Activated CD4-positive, alpha-beta T cell treated with anti-CD3 and anti-CD28 coated beads, Interleukin-2, amount 10 ng/mL, durations not matched to agents 7 days and 5 days (primary cell): ENCODE measurements around the gene RCOR1. TPM values are rescaled to one million over a fixed set of nuclear protein-coding genes. Genes with fewer than 3 reads are reported as not detected.
"Not testable (repeated sequence)": the region's sequence is repeated elsewhere in the genome, so short reads cannot be mapped to it uniquely, and the experiment has no call there.

Source experiments
- CTCF ChIA-PET: fragments of 350-600 bp; sonication (Branson Sonifier 250); formaldehyde crosslinking; loops from one replicate; lab custom pipeline; 2021; ENCODE audit warnings: antibody characterized with exemption; lab: Charles Lee
- POLR2A ChIA-PET: fragments of 350-600 bp; sonication (Branson Sonifier 250); formaldehyde crosslinking; loops from one replicate; lab custom pipeline; 2021; ENCODE audit warnings: antibody characterized with exemption; lab: Charles Lee
- DNase-seq: peaks from one replicate; pipeline ENCODE4 v3.0.0-alpha.2; 2020
- H3K27ac Mint-ChIP-seq: one replicate; pipeline ENCODE4 v1.8.0; 2021; ENCODE audit warnings: mild to moderate bottlenecking, moderate library complexity, mixed read lengths
- H3K27me3 Mint-ChIP-seq: one replicate; pipeline ENCODE4 v1.8.0; 2021; ENCODE audit warnings: mixed read lengths
- H3K36me3 Mint-ChIP-seq: one replicate; pipeline ENCODE4 v1.8.0; 2021; ENCODE audit warnings: low read depth, mixed read lengths
- H3K4me1 Mint-ChIP-seq: one replicate; pipeline ENCODE4 v1.8.0; 2021; ENCODE audit warnings: mixed read lengths
- H3K4me3 Mint-ChIP-seq: one replicate; pipeline ENCODE4 v1.8.0; 2021; ENCODE audit warnings: mild to moderate bottlenecking, moderate library complexity, mixed read lengths
- H3K9me3 Mint-ChIP-seq: one replicate; pipeline ENCODE4 v1.8.0; 2021; ENCODE audit warnings: mixed read lengths
- total RNA-seq, 2 experiments: library from RNA; stranded (reverse); gene quantifications; one replicate each; pipeline ENCODE4 v1.2.3, GENCODE V29; 2021

The RCOR1 gene
- total RNA-seq, 2 experiments from 2014 or later, result 21.7 to 23.7 TPM

DNA sequence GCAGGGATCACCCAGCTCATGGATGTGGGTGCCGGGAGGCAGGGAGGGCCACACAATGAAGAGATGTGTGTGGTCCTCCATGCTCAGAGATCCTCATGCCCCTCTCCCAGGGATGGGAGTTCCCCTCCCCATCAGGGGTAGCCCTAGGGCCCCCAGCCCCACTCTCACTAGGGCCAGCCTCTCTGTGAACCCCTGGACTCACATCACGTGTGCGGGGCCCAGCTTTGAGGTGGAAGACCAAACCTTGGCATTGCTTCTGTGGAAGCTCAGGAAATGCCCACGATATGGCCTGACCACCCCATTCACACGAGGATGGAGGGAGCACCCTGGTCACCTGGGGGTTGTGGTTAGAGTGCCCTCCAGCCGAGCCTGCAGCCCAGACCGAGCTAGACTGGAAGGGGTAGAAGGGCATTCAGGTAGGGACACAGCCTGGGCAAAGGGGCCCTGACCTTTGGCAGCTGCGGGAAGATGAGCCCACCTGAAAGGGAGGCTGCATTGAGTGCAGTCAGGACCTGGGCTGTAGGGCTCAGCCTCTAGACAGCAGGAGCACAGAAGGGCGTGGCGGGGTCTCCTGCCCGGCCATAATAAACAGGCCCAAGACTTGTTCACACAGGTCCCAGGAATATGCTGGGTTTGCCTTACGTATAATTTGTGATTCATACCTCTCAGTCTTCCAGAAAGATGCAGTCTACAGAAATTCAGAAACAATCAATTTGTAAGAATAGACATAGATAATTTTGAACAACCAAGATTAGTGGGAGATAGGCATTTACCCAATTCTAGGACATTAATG, 34.8 kb upstream of the RCOR1 start:
- Mint-ChIP-seq H3K4me1 (peaks cover 5% of the 10 kb centered on the region), H3K27ac (no peak overlapping the region), H3K36me3 (no peaks in the 10 kb centered on the region), H3K4me3 (no peak overlapping the region), H3K27me3 (no peaks in the 10 kb centered on the region), H3K9me3 (no peaks in the 10 kb centered on the region)
- CTCF ChIA-PET, result interaction anchor here (0.7 to 2.1 kb wide), 3 partner anchors 12 to 241 kb away, joined by 3 to 10 read pairs (median 4); no protein-coding TSS in a partner anchor
- POLR2A ChIA-PET, result no interaction called here
- DNase-seq, result no peak

DNA sequence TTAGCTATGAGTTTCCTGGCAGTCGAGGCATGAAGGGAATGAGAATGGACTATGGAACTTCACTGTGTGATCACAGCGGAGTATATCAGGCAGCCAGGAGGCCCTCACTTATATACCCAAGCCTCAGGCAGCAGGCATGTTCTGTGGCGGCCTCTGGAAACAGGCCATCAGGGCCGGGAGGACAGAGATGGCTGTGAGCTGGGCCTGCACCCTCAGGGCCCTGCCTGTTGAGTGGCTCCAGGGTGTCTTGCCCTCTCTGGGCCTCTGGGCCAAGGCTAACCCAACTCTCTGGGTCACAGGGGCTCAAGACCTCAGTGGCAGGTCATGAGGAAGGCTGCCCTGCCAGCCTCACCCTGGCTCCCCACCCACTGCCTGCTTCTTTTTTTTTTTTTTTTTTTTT, 33.9 kb upstream of the RCOR1 start:
- ChIA-PET CTCF (interaction anchor here (1.5 to 2.1 kb wide), 2 partner anchors 11 to 36 kb away, joined by 4 to 10 read pairs; no protein-coding TSS in a partner anchor), POLR2A (interaction anchor here (0.6 kb wide), 1 partner anchor 29 kb away, joined by 6 read pairs; no protein-coding TSS in a partner anchor)
- H3K27ac Mint-ChIP-seq, result no peak overlapping the region
- H3K4me3 Mint-ChIP-seq, result no peak overlapping the region
- H3K9me3 Mint-ChIP-seq, result no peaks in the 10 kb centered on the region
- no peaks in the 10 kb centered on the region for H3K27me3 Mint-ChIP-seq
- DNase-seq, result no peak
- H3K4me1 Mint-ChIP-seq, result peaks cover 5% of the 10 kb centered on the region
- H3K36me3 Mint-ChIP-seq, result no peaks in the 10 kb centered on the region

DNA sequence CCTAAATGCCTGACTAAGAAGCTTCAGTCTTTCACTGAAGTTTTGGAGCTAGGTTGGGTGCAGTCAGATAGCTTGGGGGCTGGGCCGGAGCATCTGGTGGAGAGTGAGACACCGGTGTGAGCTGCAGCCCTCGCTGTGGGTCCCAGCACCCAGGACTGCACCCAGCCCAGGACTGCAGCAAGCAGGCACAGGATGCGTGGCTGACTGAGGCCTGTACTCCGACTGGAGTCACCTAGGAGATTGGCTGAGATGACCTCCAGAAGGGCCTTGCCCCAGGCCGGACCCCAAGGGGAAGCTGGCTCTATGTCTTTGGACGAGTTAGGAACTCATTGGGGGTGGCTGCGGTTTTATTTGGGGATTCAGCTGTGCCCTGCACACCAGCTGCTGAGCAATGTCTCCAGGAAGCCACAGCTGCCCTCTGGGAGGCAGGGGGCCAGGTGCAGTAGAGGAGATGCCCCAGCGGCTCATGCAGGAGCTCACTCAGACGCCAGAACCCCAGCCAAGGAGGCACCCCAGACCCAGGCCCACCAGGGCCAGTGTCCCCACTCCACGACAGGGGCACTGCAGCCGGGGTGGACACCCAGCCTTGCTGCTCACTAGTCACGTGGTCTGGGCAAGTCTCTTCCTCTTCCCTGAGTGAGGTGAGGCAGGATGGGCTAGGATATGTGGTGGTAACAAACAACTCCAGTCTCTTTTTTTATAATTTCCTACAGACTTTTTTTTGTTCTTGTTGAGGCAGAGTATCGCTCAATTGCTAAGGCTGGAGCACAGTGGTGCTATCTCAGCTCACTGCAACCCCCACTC, 31.8 kb upstream of the RCOR1 start:
- ChIA-PET CTCF (interaction anchor here (1.0 to 1.4 kb wide), 4 partner anchors 11 to 252 kb away, joined by 3 to 4 read pairs (median 3); no protein-coding TSS in a partner anchor), POLR2A (no interaction called here)
- no peak overlapping the region for H3K4me3 Mint-ChIP-seq
- DNase-seq, result no peak
- H3K27ac Mint-ChIP-seq, result no peak overlapping the region
- no peaks in the 10 kb centered on the region for H3K36me3 Mint-ChIP-seq
- H3K4me1 Mint-ChIP-seq, result peaks cover 4% of the 10 kb centered on the region
- H3K27me3 Mint-ChIP-seq, result peaks cover 2% of the 10 kb centered on the region
- no peaks in the 10 kb centered on the region for H3K9me3 Mint-ChIP-seq

DNA sequence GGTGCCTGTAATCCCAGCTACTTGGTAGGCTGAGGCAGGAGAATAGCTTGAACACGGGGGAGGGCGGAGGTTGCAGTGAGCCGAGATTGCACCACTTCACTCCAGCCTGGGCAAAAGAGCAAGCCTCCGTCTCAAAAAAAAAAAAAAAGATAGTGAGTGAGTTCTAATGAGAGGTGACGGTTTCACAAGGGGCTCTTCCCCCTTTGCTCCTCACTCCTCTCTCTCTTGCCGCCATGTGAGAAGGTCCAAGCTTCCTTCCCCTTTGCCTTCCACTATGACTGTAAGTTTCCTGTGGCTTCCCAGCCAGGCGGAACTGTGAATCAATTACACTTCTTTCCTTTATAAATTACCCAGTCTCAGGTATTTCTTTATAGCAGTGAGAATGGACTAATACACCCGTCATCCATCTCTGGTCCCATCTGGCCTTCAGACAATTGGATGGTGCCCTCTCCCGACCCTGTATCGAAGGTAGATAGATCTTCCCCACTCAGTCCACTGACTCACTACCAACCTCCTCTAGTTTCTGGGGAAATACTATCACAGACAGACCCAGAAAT, 27.0 kb upstream of the RCOR1 start:
- DNase-seq, result no peak
- H3K27me3 Mint-ChIP-seq, result peaks cover 2% of the 10 kb centered on the region
- CTCF ChIA-PET, result interaction anchor here (0.6 to 1.6 kb wide), 3 partner anchors 9 to 966 kb away, joined by 3 to 6 read pairs (median 3); no protein-coding TSS in a partner anchor
- no peak overlapping the region for H3K27ac Mint-ChIP-seq
- POLR2A ChIA-PET, result no interaction called here
- no peaks in the 10 kb centered on the region for H3K36me3 Mint-ChIP-seq
- H3K9me3 Mint-ChIP-seq, result no peaks in the 10 kb centered on the region
- H3K4me1 Mint-ChIP-seq, result peaks cover 19% of the 10 kb centered on the region
- no peak overlapping the region for H3K4me3 Mint-ChIP-seq

DNA sequence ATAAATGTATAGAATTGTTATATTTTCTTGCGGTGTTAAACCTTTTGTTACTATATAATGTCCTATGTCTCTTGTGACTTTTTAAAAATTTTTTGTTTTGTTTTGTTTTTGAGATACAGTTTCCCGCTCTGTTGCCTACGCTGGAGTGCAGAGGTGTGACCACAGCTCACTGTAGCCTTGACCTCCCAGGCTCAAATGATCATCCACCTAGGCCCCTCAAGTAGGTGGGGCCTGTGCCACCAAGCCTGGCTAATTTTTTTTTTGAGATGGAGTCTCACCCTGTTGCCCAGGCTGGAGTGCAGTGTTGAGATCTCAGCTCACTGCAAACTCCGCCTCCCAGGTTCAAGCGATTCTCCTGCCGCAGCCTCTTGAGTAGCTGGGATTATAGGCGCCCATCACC, 26.5 kb upstream of the RCOR1 start:
- no peak overlapping the region for H3K27ac Mint-ChIP-seq
- no peak overlapping the region for H3K4me3 Mint-ChIP-seq
- no peak for DNase-seq
- peaks cover 2% of the 10 kb centered on the region for H3K27me3 Mint-ChIP-seq
- H3K36me3 Mint-ChIP-seq, result no peaks in the 10 kb centered on the region
- POLR2A ChIA-PET, result no interaction called here
- no peaks in the 10 kb centered on the region for H3K9me3 Mint-ChIP-seq
- CTCF ChIA-PET, result interaction anchor here (0.6 to 1.6 kb wide), 4 partner anchors 9 to 965 kb away, joined by 3 to 6 read pairs (median 3); no protein-coding TSS in a partner anchor
- H3K4me1 Mint-ChIP-seq, result peaks cover 18% of the 10 kb centered on the region

DNA sequence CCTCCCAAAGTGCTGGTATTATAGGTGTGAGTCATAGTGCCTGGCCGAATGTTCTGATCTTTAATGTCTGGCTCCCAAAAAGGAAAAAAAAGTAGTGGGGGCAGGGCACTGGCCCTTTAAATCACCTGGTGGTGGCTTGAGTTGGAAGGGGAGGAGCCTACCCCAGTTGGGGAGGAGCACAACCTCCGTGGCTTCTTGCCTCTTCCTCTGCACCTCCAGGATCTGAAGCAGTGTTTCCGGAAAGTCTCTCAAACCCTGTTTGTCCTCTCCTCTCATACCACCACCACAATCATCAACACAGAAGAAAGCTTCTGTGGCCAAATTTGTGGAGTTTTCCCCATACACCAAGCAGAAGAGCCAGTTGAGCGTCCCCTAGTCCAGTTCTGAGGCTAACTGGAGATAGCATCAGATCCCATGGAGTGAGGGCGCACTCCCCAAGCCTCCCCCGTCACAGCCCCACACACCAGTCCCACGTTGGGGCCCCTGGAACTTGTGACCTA, 24.3 kb upstream of the RCOR1 start:
- peak; percentile 42 for DNase-seq
- Mint-ChIP-seq H3K9me3 (no peaks in the 10 kb centered on the region), H3K4me3 (no peak overlapping the region), H3K36me3 (no peaks in the 10 kb centered on the region), H3K27me3 (peaks cover 2% of the 10 kb centered on the region), H3K27ac (peak overlapping the region; percentile 72), H3K4me1 (peaks cover 18% of the 10 kb centered on the region)
- POLR2A ChIA-PET, result no interaction called here
- CTCF ChIA-PET, result no interaction called here

DNA sequence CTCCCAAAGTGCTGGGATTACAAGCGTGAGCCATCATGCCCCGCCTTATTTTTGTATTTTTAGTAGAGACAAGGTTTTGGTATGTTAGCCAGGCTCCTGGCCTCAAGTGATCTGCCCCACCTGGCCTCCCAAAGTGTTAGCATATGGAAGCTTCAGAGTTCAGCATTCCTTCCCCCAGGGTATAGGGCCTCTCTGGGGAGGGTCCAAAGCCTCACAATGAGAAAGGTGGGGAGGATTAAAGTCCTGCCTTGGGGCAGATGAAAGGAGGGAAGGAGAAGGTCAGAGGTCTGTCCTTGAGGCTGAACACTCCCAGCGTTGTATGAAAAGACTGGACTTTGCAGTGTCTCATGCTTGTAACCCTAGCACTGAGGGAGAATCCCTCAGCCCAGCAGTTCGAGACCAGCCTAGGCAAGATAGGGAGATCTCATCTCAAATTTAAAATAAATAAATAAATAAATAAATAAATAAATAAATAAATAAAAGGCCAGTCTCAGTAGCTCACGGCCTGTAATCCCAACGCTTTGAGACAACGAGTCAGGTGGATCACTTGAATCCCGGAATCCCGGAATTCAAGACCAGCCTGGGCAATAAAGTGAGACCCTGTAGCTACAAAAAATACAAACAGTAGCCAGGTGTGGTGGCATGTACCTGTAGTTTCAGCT, 22.0 kb upstream of the RCOR1 start:
- CTCF ChIA-PET, result interaction anchor here (0.7 to 2.1 kb wide), 4 partner anchors 12 to 566 kb away, joined by 3 to 11 read pairs (median 4); no protein-coding TSS in a partner anchor
- H3K4me1 Mint-ChIP-seq, result peaks cover 19% of the 10 kb centered on the region
- H3K36me3 Mint-ChIP-seq, result no peaks in the 10 kb centered on the region
- no peaks in the 10 kb centered on the region for H3K27me3 Mint-ChIP-seq
- POLR2A ChIA-PET, result interaction anchor here (0.5 kb wide), 1 partner anchor 40 kb away, joined by 3 read pairs; no protein-coding TSS in a partner anchor
- no peak overlapping the region for H3K27ac Mint-ChIP-seq
- DNase-seq, result no peak
- H3K4me3 Mint-ChIP-seq, result no peak overlapping the region
- H3K9me3 Mint-ChIP-seq, result no peaks in the 10 kb centered on the region

DNA sequence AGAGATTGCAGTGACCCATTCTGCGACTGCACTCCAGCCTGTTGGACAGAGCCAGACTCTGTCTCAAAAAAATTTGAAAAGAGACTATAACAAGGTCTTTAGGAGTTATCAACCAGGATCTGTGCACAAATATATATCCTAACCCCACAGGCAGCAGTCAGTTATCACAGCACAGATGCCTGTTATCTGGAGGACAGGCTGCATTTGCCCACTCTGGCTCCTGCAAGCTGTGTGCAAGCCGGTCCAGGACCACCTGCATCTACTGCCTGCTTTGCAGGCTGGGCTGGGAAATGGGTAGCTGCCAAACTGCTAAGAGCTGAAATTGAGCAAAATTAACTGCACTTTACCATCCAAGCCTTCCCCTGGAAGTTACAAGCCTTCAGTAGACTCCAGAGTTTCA, 21.4 kb upstream of the RCOR1 start:
- H3K9me3 Mint-ChIP-seq, result no peaks in the 10 kb centered on the region

DNA sequence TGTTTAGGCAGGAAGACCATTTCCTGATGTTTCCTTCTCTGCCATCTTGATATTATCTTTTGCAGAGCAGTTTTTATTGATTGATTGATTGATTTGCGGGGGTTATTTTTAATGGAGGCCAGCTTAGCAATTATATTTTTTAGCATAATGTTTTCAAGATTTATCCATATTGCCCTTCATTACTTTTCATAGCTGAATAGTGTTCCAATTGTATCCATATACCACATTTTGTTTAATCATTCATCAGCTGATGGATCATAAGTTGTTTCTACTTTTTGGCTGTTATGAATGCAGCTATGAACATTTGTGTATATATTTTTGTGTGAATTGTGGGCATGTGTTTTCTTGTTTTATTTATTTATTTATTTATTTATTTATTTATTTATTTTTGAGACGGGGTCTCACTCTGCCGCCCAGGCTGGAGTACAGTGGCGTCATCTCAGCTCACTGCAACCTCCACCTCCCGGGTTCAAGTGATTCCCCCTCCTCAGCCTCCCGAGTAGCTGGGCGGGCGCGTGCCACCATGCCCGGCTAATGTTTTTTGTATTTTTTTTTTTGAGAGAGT, 20.9 kb upstream of the RCOR1 start:
- H3K27ac Mint-ChIP-seq, result no peak overlapping the region
- H3K9me3 Mint-ChIP-seq, result no peaks in the 10 kb centered on the region
- ChIA-PET CTCF (interaction anchor here (0.9 to 2.1 kb wide), 2 partner anchors 10 to 47 kb away, joined by 3 to 11 read pairs; no protein-coding TSS in a partner anchor), POLR2A (no interaction called here)
- H3K36me3 Mint-ChIP-seq, result no peaks in the 10 kb centered on the region
- H3K4me1 Mint-ChIP-seq, result peaks cover 16% of the 10 kb centered on the region
- no peak overlapping the region for H3K4me3 Mint-ChIP-seq
- no peak for DNase-seq
- H3K27me3 Mint-ChIP-seq, result no peaks in the 10 kb centered on the region

More for the DNA sequence above, 21.4 kb upstream of the RCOR1 start:
- DNase-seq, result no peak
- H3K36me3 Mint-ChIP-seq, result no peaks in the 10 kb centered on the region
- no peak overlapping the region for H3K4me3 Mint-ChIP-seq
- H3K27me3 Mint-ChIP-seq, result no peaks in the 10 kb centered on the region
- ChIA-PET CTCF (interaction anchor here (0.9 to 2.1 kb wide), 2 partner anchors 9 to 47 kb away, joined by 3 to 11 read pairs; no protein-coding TSS in a partner anchor), POLR2A (no interaction called here)
- H3K4me1 Mint-ChIP-seq, result peaks cover 16% of the 10 kb centered on the region
- H3K27ac Mint-ChIP-seq, result no peak overlapping the region

DNA sequence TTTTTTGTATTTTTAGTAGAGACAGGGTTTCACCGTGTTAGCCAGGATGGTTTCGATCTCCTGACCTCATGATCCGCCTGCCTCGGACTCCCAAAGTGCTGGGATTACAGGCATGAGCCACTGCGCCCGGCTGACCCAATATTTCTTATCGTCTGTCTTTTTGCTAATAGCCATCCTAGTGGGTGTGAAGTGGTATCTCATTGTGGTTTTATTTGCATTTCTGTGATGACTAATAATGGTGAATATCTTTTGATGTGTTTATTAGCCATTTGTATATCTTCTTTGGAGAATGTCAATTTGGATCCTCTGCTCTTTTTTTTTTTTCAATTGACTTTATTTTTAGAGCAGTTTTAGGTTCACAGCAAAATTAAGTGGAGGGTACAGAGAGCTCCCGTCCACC, 19.3 kb upstream of the RCOR1 start:
- H3K4me1 Mint-ChIP-seq, result peaks cover 10% of the 10 kb centered on the region

DNA sequence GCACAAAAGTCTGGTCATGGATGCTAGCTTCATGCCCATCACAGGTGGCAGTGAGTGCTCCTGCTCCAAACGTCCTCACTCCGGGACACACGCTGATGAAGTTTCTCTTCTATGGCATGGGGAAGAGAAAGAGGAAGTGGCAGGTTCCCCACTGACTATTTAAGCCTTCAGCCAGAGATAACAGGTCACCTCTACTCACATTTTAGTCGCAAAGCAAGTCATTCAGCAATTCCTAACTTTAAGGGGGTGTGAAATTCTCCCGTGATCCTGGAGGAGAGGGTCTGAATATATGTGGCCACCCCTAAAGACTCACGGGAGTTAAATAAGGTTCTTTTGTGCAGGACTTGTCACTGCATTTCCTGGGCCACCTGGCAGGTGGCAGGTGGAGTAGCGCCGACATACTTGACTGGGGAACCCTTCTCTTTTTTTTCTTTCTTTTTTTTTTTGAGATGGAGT, 18.8 kb upstream of the RCOR1 start:
- H3K4me1 Mint-ChIP-seq, result peaks cover 6% of the 10 kb centered on the region
- no peaks in the 10 kb centered on the region for H3K27me3 Mint-ChIP-seq
- CTCF ChIA-PET, result interaction anchor here (0.5 to 1.2 kb wide), 3 partner anchors 10 to 620 kb away, joined by 3 read pairs; no protein-coding TSS in a partner anchor
- H3K9me3 Mint-ChIP-seq, result no peaks in the 10 kb centered on the region
- no peak for DNase-seq
- POLR2A ChIA-PET, result interaction anchor here (0.6 kb wide), 1 partner anchor 120 kb away, joined by 4 read pairs; no protein-coding TSS in a partner anchor
- no peak overlapping the region for H3K27ac Mint-ChIP-seq
- H3K36me3 Mint-ChIP-seq, result no peaks in the 10 kb centered on the region
- H3K4me3 Mint-ChIP-seq, result no peak overlapping the region

More for the DNA sequence above, 19.3 kb upstream of the RCOR1 start:
- H3K9me3 Mint-ChIP-seq, H3K27ac Mint-ChIP-seq, H3K4me3 Mint-ChIP-seq, H3K27me3 Mint-ChIP-seq, H3K36me3 Mint-ChIP-seq, DNase-seq: not testable (repeated sequence)
- ChIA-PET POLR2A (interaction anchor here (0.6 kb wide), 1 partner anchor 120 kb away, joined by 4 read pairs; no protein-coding TSS in a partner anchor), CTCF (interaction anchor here (1.0 to 1.2 kb wide), 2 partner anchors 10 to 17 kb away, joined by 3 read pairs; no protein-coding TSS in a partner anchor)
